Measurements from ENCODE around the gene WDR1.

WDR1 gene

GRCh38 chr4:10066206-10066605 lies 50.4 kb downstream of the WDR1 start:
- DNase-seq, result no peak

GRCh38 chr4:10063544-10064300 lies 52.9 kb downstream of the WDR1 start:
- DNase-seq, result no peak

- DNase-seq, result no peak
These were observed 54.8 kb downstream of the WDR1 start for GRCh38 chr4:10061650-10062415.

GRCh38 chr4:10058371-10058770 lies 58.2 kb downstream of the WDR1 start:
- no peak for DNase-seq

GRCh38 chr4:10057023-10057395 lies 59.6 kb downstream of the WDR1 start:
- no peak for DNase-seq

GRCh38 chr4:10056334-10057022 lies 60.1 kb downstream of the WDR1 start:
- no peak for DNase-seq

- DNase-seq, result no peak
These were observed 60.7 kb downstream of the WDR1 start for GRCh38 chr4:10055871-10056270.

GRCh38 chr4:10054571-10055041 lies 62.0 kb downstream of the WDR1 start:
- DNase-seq, result no peak

GRCh38 chr4:10053635-10054453 lies 62.8 kb downstream of the WDR1 start:
- DNase-seq, result no peak

GRCh38 chr4:10051517-10052135 lies 65.0 kb downstream of the WDR1 start:
- no peak for DNase-seq

- DNase-seq, result no peak
These were observed 65.9 kb downstream of the WDR1 start for GRCh38 chr4:10050721-10051120.

- no peak for DNase-seq
These were observed 66.3 kb downstream of the WDR1 start for GRCh38 chr4:10050261-10050661.

GRCh38 chr4:10048941-10049697 lies 67.5 kb downstream of the WDR1 start:
- no peak for DNase-seq

- DNase-seq, result no peak
These were observed 68.6 kb downstream of the WDR1 start for GRCh38 chr4:10047967-10048366.

- no peak for DNase-seq
These were observed 70.1 kb downstream of the WDR1 start for GRCh38 chr4:10046471-10046870.

GRCh38 chr4:10045481-10045880 lies 71.1 kb downstream of the WDR1 start:
- DNase-seq, result no peak

- DNase-seq, result no peak
These were observed 75.6 kb downstream of the WDR1 start for GRCh38 chr4:10041036-10041435.

GRCh38 chr4:10040049-10040892 lies 76.3 kb downstream of the WDR1 start:
- no peak for DNase-seq

- DNase-seq, result no peak
These were observed 79.7 kb downstream of the WDR1 start for GRCh38 chr4:10036807-10037342.

GRCh38 chr4:10035130-10035529 lies 81.5 kb downstream of the WDR1 start:
- DNase-seq, result no peak

Data from NCI-H2029 treated with DMSO at 0.1 percent for 48 hours (cell line).